GM23338 (cell line): ENCODE measurements around the gene GDPD1.

Experiments
- CREB1 ChIP-seq: fragments of 250-450 bp; sonication (Bioruptor Pico); IDR thresholded peaks from 2 replicates; pipeline ENCODE4 v1.5.0; 2020; ENCODE audit warnings: low read depth, mild to moderate bottlenecking, moderate library complexity
- EZH2 ChIP-seq: fragments of 200-600 bp; sonication (generic); IDR thresholded peaks from one replicate; pipeline ENCODE4 v1.8.0; 2017; ENCODE audit warnings: antibody characterized with exemption, mild to moderate bottlenecking, low read depth; ENCODE audit not compliant: unreplicated experiment
- EZH2phosphoT487 ChIP-seq: fragments of 200-600 bp; sonication (generic); IDR thresholded peaks from one replicate; pipeline ENCODE4 v1.8.1; 2018; ENCODE audit warnings: antibody characterized with exemption; ENCODE audit not compliant: unreplicated experiment
- POLR2AphosphoS5 ChIP-seq: IDR thresholded peaks from 2 replicates; pipeline ENCODE4 v1.6.1; 2016; ENCODE audit warnings: antibody characterized with exemption, low read depth
- TF ChIP-seq, protein P1 (sequence below), 2 experiments: fragments of 200-600 bp in 1 of 2; sonication (generic) in 1 of 2; conservative IDR thresholded peaks; 2 replicates each; pipeline versions ENCODE4 v1.5.1 to v1.6.1; 2016 to 2017; ENCODE audit warnings: antibody characterized with exemption in 2 of 2, low read depth in 2 of 2, mild to moderate bottlenecking in 2 of 2, moderate library complexity in 1 of 2
- TF ChIP-seq, protein P2 (sequence below): IDR thresholded peaks from one replicate; pipeline ENCODE4 v1.6.1; 2018; ENCODE audit warnings: antibody characterized with exemption; ENCODE audit not compliant: unreplicated experiment

DNA sequence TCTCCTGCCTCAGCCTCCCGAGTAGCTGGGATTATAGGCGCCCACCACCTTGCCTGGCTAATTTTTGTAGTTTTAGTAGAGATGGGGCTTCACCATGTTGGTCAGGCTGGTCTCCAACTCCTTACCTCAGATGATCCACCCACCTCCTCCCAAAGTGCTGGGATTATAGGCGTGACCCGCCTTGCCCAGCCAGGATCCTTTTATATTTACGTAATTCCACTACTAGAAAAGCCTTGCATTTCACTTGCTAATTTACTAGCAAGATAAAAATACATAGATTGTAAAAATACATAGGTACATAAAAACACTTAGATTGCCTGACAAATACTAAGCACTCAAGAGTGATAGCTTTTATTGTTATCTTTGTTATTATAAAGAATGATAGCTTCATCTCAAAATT, 47.5 kb downstream of the GDPD1 start:
- TF ChIP-seq, protein P1, sequence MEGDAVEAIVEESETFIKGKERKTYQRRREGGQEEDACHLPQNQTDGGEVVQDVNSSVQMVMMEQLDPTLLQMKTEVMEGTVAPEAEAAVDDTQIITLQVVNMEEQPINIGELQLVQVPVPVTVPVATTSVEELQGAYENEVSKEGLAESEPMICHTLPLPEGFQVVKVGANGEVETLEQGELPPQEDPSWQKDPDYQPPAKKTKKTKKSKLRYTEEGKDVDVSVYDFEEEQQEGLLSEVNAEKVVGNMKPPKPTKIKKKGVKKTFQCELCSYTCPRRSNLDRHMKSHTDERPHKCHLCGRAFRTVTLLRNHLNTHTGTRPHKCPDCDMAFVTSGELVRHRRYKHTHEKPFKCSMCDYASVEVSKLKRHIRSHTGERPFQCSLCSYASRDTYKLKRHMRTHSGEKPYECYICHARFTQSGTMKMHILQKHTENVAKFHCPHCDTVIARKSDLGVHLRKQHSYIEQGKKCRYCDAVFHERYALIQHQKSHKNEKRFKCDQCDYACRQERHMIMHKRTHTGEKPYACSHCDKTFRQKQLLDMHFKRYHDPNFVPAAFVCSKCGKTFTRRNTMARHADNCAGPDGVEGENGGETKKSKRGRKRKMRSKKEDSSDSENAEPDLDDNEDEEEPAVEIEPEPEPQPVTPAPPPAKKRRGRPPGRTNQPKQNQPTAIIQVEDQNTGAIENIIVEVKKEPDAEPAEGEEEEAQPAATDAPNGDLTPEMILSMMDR (conservative IDR thresholded peaks at IDR 0.05; ENCODE audit: low read depth in 2 of 2) = no peak
- TF ChIP-seq, protein P2, sequence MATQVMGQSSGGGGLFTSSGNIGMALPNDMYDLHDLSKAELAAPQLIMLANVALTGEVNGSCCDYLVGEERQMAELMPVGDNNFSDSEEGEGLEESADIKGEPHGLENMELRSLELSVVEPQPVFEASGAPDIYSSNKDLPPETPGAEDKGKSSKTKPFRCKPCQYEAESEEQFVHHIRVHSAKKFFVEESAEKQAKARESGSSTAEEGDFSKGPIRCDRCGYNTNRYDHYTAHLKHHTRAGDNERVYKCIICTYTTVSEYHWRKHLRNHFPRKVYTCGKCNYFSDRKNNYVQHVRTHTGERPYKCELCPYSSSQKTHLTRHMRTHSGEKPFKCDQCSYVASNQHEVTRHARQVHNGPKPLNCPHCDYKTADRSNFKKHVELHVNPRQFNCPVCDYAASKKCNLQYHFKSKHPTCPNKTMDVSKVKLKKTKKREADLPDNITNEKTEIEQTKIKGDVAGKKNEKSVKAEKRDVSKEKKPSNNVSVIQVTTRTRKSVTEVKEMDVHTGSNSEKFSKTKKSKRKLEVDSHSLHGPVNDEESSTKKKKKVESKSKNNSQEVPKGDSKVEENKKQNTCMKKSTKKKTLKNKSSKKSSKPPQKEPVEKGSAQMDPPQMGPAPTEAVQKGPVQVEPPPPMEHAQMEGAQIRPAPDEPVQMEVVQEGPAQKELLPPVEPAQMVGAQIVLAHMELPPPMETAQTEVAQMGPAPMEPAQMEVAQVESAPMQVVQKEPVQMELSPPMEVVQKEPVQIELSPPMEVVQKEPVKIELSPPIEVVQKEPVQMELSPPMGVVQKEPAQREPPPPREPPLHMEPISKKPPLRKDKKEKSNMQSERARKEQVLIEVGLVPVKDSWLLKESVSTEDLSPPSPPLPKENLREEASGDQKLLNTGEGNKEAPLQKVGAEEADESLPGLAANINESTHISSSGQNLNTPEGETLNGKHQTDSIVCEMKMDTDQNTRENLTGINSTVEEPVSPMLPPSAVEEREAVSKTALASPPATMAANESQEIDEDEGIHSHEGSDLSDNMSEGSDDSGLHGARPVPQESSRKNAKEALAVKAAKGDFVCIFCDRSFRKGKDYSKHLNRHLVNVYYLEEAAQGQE = no peak
- no peak for TF ChIP-seq POLR2AphosphoS5
- no peak for TF ChIP-seq EZH2
- no peak for TF ChIP-seq EZH2phosphoT487
- no peak for TF ChIP-seq CREB1 (CRISPR knock-in tag)
